Renal cortical epithelial cell (primary cell): ENCODE results near the gene ASPDH. TPM values are rescaled to one million over a fixed set of nuclear protein-coding genes. Genes with fewer than 3 reads are reported as not detected.

Experiments
- DNase-seq: peaks from one replicate; pipeline ENCODE4 v3.0.0-alpha.2; 2011; ENCODE audit warnings: low read depth
- total RNA-seq: library from RNA; depleted of rRNA; stranded (reverse); fragments of >200 nt; gene quantifications from 2 replicates; pipeline ENCODE4 v1.2.3, GENCODE V29; 2014

The ASPDH gene
- total RNA-seq, 1 donor from 2014 or later = not detected

DNA sequence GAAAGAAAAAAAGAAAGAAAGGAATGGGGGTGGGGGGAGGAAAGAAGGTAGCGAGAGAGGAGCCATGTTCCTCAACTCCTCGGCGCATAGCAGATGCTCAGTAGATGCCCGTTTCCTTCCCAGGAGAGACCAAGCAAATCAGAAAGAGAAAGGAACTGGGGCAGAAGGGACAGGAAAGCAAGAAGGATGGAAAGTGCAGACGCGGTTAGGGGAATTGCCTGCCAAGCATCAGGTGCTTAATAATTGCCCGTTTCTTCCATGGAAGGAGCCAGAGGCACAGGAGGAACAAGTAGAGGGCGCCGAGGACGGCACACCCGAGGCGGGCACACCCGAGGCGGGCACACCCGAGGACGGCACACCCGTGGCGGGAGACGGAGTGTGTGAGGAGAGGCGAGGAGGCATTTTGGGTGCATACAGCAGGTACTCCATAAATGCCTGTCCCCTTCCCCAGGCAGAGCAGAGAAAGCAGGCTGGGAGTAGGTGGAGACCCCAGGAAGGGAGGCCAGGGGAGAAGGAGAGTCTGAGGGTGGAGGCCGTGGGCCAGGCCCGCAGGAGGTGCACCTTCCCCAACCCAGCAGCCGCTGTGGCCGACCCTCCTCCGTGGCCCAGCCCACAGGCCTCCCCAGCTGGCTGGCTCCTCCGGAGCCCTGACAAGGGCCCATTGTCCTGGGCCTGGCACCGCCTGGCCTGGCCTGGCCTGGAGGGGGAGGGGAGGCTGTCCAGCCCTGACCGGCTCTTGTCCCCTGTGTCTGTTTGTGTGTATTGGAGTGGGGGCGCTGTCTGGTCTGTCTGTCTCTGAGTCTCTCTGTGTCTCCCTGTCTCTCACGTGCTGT lies 17.3 kb downstream of the ASPDH start:
- no peak for DNase-seq

GRCh38 chr19:50495020-50495531 lies 18.6 kb downstream of the ASPDH start:
- DNase-seq = no peak

- no peak for DNase-seq
Observed at GRCh38 chr19:50494186-50495019, 19.3 kb downstream of the ASPDH start.

DNA sequence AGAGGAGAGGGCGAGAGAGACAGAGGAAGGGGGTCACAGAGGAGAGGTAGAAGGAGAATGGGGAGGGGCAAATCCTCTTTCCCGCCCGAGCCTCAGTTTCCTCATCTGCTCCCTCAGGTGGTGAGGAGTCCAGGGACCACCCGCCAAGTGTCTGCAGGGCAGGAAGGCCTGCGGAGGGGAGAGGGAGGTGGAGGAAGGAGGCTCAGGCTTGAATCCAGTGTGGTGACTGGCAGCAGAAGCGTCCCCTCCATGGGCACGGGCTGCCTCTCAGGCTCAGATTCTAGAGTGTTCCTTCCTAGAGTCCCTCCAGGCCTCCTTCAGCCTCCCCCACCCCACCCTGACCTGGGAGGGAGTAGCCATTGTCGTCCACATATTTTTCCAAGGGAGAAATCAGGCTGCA lies 20.5 kb downstream of the ASPDH start:
- DNase-seq = no peak

DNA sequence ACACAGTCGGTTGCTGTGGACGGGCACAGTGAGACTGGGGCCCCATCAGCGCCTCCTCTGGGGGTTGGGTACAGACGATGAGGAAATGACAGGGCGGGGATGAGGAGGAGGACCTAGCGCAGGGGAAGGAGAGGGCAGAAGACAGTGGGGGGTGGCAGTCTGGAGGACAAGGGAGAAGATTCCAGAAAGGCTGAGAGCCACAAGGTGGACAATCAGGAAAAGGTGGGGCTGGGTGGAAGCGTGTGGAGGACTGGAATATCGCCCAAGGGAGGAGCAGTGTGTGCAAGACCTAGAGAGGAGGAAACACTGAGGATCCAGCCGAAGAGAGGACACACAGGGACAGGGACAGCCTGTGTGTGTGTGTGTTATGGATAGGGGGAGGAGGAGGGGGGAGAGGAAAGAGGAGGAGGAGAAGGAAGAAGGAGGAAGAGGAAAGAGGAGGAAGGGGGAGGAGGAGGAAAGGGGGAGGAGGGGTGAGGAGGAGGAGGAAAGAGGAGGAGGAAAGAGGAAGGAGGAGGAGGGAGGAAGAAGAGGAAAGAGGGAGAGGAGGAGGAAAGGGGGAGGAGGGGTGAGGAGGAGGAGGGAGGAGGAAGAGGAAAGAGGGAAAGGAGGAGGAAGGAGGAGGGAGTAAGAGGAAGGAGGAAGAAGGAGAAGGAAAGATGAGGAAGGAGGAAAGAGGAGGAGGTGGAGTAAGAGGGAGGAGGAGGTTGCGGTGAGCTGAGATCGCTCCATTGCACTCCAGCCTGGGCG lies 21.2 kb downstream of the ASPDH start:
- DNase-seq = no peak

GRCh38 chr19:50490991-50491472 lies 22.7 kb downstream of the ASPDH start:
- DNase-seq = no peak

DNA sequence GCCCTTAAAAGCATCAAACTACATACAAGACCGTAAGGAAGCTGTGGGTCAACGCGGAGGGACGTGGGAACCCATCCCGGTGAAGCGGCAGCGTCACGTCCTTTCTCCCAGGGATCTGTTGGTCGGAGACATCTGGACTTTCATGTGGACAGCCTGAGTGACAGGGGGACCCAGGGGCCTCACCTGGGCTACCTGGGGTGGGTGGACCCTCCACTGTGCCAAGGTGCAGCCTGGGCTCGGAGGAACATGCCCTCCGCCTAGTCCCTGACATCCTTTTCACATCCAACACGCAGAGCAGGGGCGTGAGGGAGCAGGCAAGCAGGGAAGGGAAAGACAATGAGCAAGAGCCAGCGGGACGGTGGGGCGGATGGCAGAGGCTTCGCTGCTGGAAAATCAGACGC lies 23.3 kb downstream of the ASPDH start:
- DNase-seq = no peak

- no peak for DNase-seq
Observed at GRCh38 chr19:50489461-50490011, 24.2 kb downstream of the ASPDH start.

DNA sequence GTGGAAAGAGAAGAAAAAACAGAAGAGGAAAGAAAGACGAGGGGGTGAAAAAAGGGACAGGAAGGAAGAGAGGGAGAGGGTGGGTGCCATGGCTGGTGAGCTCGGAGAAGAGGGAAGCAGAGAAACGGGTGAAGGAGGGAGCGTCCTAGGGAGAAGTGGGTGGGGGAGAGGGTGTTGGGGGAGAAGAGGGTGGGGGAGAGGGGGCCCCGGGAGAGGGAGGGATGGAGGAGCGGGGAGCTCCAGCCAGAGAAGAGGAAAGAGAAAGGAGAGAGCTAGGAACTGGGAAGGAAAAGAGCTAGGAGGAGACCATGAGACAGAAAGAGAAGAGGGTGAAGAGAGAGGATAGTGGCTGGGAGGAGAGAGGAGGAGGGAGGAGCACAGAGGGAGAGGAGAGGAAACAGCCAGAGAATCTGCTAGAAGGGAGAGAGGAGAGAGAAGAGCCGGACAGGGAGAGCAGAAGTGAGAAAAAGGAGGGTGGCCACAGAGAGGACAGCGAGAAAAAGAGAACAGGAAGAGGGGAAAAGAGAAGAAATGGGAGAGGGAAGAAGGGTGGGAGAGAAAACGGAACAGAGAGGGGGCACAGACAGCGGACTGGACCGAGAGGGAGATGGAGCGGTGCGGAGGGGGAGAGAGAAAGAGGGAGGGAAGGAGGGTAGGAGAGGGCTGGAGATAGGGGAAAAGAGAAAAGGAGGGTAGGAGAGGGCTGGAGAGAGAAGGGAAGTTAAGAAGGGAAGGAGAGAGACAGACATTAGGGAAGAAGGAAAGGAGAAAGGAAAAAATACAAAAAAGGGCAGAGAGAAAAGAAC lies 25.1 kb downstream of the ASPDH start:
- no peak for DNase-seq

- no peak for DNase-seq
Observed at GRCh38 chr19:50486823-50487515, 26.7 kb downstream of the ASPDH start.

GRCh38 chr19:50485284-50485955 lies 28.3 kb downstream of the ASPDH start:
- no peak for DNase-seq

- no peak for DNase-seq
Observed at GRCh38 chr19:50482916-50483315, 30.8 kb downstream of the ASPDH start.

DNA sequence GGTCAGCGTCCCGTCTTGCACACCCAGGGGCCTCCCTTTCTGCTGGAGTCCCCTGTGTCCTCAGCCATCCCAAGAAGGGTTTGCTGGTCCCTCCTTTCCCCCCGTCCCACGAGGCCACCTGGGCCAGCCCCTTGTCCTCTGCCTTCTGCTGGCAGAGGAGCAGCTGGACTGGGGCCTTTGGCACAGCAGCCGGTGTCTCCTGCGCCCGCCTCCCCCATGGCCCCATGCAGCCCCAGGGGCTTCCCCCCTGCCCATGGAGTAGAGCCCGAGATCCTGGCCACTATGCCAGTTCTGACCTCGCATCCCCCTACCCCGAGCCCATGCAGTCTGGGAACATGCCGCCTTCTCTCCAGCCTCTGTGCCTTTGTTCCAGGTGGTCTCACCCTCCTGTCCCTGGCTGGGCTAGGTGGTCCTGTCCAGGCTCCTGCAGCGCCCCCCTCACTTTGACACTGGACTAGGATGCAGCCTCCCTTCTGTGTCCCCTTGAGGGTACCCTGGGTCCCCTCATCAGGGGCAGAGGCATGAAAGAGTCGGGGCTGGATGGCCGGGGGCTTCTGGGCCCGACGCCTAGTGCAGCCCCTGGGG lies 31.4 kb downstream of the ASPDH start:
- no peak for DNase-seq

GRCh38 chr19:50481351-50482149 lies 32.2 kb downstream of the ASPDH start:
- no peak for DNase-seq

- DNase-seq = no peak
Observed at GRCh38 chr19:50480281-50481111, 33.2 kb downstream of the ASPDH start.

DNA sequence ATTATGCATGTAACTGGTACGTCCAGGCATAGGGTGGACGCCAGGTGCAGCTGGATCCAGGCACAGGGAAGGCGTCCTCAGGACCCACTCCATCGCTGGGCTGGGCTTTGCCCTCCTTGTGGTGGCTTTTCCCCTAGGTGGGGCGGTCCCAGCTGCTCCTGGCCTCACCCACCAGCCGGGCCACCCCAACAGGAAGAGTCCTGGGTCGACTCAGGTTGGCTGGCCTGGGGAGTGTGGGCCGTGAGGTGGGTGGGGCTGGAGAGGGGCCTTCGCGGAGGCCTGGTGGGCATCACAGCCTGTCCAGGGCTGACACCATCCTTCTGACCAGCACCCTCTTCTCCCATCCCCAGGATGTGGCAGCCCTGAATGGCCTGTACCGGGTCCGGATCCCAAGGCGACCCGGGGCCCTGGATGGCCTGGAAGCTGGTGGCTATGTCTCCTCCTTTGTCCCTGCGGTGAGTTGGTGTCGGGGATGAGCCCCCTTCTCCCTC lies 33.9 kb downstream of the ASPDH start:
- DNase-seq = no peak
